ENCODE measurements around the gene THSD4. TPM values are rescaled to one million over a fixed set of nuclear protein-coding genes. Genes with fewer than 3 reads are reported as not detected.

Gene THSD4
- total and polyA plus RNA-seq, 2 of the 4 experiments (the other 2 are of a cell fraction): 25.5 to 31.1 TPM

DNA sequence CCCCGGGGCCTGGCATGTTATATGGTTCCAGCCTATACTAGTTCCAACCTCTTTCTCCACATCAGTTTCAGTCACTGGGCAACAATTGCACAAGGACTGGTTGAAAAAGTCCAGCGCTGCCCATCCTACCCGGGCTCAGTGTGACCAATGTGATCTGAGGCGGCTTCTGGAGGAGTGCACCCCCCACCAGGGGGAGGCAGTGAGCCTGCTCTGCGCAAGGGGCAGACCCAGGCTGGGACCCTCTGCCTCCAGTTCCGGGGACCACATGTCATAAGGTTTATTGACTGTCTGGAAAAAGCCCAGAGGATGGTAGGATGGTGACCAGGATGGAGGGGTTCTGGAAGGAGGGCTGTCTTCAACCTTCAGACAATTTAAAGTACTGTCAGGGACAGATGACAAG is 669.4 kb downstream of the THSD4 start:
- Histone ChIP-seq H3K9me1 (ENCODE audit: insufficient read depth, low read length) (peaks cover 13% of the 10 kb centered on the region), H3K56ac (ENCODE audit: extremely low read depth, insufficient read depth, low read length) (no peak overlapping the region), H3K4me2 (ENCODE audit: low read depth, low read length) (no peak overlapping the region), H2BK5ac (ENCODE audit: low read depth, low read length, poor library complexity, severe bottlenecking) (no peak overlapping the region), H3K27me3 (ENCODE audit: control insufficient read depth, insufficient read depth, low read length) (no peaks in the 10 kb centered on the region), H3K4me3 (ENCODE audit: insufficient read depth, low read depth, low read length) (no peak overlapping the region), H2AK5ac (ENCODE audit: low read depth, low read length) (no peak overlapping the region), H4K5ac (ENCODE audit: low read depth, low read length) (no peak overlapping the region), H2BK20ac (ENCODE audit: low read depth, low read length) (no peak overlapping the region), H2BK120ac (ENCODE audit: low read depth, low read length) (no peak overlapping the region), H4K91ac (ENCODE audit: insufficient read depth, low read depth, low read length) (no peak overlapping the region), H3K9me3 (ENCODE audit: control insufficient read depth, insufficient read depth, low read length) (no peaks in the 10 kb centered on the region), H3K4me1 (ENCODE audit: control insufficient read depth, insufficient read depth, low read length) (peaks cover 11% of the 10 kb centered on the region; the same call in 1 of the 2 replicates), H3K36me3 (ENCODE audit: control insufficient read depth, insufficient read depth, low read length) (no peaks in the 10 kb centered on the region), H4K20me1 (ENCODE audit: insufficient read depth, low read length) (peaks cover 3% of the 10 kb centered on the region; the same call in 1 of the 2 replicates), H3K4ac (ENCODE audit: low read depth, low read length) (no peak overlapping the region), H3K14ac (replicated peaks; ENCODE audit: low read depth, low read length) (no peak overlapping the region), H3K9ac (ENCODE audit: low read depth, low read length) (no peak overlapping the region), H3K27ac (ENCODE audit: insufficient read depth, low read length) (no peak overlapping the region), H3K18ac (ENCODE audit: low read depth, low read length) (no peak overlapping the region), H2BK15ac (ENCODE audit: low read depth, low read length) (no peak overlapping the region), H3K79me1 (ENCODE audit: low read depth in 1 of 2, low read length in 2 of 2) (no peaks in the 10 kb centered on the region), H2AK9ac (replicated peaks; ENCODE audit: low read depth, low read length, poor library complexity) (no peak overlapping the region), H4K8ac (ENCODE audit: low read depth in 2 of 2, low read length in 2 of 2) (no peak overlapping the region), H3K23ac (ENCODE audit: low read depth, low read length) (no peak overlapping the region), H2AFZ (replicated peaks; ENCODE audit: low read length, poor library complexity) (no peak overlapping the region)
- no peak for DNase-seq
- in situ Hi-C loops (cut with MboI; ENCODE audit: low sequenced_read_pairs): no loop called here
- POLR2A ChIA-PET (ENCODE audit: unreplicated experiment): no interaction called here
- intact Hi-C loops (cut with micrococcal nuclease): no loop called here
- dilution Hi-C loops (cut with HindIII; ENCODE audit: low sequenced_read_pairs, unreplicated experiment): no loop called here
- 100% methylated on average over 2 of the region's 6 CpGs; no CpG with 5 or more reads in 1 of the 2 experiments for WGBS, 2 experiments (ENCODE audit: extremely low coverage in 2 of 2, insufficient read length in 1 of 2)
- TF ChIP-seq, protein P1, sequence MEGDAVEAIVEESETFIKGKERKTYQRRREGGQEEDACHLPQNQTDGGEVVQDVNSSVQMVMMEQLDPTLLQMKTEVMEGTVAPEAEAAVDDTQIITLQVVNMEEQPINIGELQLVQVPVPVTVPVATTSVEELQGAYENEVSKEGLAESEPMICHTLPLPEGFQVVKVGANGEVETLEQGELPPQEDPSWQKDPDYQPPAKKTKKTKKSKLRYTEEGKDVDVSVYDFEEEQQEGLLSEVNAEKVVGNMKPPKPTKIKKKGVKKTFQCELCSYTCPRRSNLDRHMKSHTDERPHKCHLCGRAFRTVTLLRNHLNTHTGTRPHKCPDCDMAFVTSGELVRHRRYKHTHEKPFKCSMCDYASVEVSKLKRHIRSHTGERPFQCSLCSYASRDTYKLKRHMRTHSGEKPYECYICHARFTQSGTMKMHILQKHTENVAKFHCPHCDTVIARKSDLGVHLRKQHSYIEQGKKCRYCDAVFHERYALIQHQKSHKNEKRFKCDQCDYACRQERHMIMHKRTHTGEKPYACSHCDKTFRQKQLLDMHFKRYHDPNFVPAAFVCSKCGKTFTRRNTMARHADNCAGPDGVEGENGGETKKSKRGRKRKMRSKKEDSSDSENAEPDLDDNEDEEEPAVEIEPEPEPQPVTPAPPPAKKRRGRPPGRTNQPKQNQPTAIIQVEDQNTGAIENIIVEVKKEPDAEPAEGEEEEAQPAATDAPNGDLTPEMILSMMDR (conservative IDR thresholded peaks at IDR 0.05; ENCODE audit: low read depth, low read length): 0 out of 2 replicates have a peak, but pooled peaks have one; percentile 16
- TF ChIP-seq NFE2L2 (IDR thresholded peaks at IDR 0.05; ENCODE audit: low read depth, low read length): no peak
- CTCF ChIA-PET: no interaction called here
- BruUV-seq (replicated peaks): no TSS peak
- no peak for ATAC-seq (ENCODE audit: low read depth)

Data from IMR-90 (cell line).